IPS DF 4.7 (cell line): Measurements from ENCODE around the gene RNU7-1.

Source experiments
- DNase-seq: peaks from one replicate; pipeline ENCODE4 v3.0.0-alpha.2; 2013; ENCODE audit warnings: low spot score; ENCODE audit errors: extremely low read depth

Gene RNU7-1

DNA sequence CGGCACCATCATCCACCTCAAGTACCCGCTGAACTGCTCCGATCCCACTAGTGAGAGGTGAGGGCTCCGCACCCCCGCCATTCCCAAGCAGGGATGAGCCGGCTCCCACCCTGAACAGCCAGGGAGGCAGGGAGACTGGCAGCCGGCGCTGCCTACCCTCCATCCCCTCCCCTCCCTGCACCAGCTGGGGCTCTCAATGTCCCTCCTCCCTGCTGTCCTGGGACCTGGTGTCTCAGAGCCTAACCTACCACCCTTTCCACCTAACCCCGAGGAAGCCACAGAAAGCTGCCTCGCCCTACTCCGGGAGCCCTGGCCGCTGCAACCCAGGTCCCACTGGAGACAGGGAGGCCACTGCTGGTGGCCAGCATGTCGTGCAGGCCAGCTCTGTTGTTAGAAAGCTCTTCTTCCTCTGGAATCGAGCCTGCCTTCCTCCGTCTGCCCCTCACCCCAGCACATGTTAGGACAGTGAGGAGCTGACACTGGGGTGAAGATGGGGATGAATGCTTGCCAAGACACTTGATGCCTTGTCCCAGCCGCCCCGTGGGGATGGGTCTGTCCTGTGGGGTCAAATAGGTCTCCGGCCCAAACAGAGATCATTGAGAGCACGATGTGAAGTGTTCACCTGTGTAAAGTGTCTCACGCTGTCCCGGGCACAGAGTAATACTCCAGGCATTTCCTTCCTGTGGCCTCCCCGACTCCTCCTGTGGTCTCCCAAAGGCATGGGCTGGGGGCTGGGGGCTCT, 8.7 kb downstream of the RNU7-1 start:
- DNase-seq, result no peak

DNA sequence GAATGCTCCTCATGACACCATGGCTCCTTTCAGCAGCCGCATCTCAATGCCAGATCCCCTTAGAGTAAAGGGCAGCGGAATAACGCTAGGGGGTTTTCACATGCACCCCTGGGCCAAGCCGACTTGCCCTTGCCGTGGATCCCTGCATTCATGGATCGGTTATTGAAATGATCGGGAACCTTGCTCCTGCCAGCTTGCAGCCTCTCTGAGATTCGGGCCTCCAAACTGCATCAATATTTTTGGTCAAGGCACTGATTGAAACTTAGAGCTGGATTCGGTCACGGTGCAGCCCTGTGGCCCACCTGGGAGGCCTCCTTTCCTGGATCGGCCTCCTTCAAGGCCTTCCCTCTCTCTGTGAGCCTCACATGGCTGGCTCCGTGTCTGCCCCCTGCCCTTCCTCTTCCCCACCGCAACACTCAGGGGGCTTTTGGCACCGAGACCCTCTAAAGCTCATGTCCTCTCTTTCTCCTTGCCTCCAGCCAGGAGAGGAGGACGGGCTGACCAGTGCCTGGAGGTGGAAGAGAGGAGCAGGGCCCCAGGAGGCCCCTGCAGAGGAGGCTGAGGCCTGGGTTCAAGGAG, 9.3 kb downstream of the RNU7-1 start:
- no peak for DNase-seq

GRCh38 chr12:6953442-6954315, 10.1 kb downstream of the RNU7-1 start:
- no peak for DNase-seq

DNA sequence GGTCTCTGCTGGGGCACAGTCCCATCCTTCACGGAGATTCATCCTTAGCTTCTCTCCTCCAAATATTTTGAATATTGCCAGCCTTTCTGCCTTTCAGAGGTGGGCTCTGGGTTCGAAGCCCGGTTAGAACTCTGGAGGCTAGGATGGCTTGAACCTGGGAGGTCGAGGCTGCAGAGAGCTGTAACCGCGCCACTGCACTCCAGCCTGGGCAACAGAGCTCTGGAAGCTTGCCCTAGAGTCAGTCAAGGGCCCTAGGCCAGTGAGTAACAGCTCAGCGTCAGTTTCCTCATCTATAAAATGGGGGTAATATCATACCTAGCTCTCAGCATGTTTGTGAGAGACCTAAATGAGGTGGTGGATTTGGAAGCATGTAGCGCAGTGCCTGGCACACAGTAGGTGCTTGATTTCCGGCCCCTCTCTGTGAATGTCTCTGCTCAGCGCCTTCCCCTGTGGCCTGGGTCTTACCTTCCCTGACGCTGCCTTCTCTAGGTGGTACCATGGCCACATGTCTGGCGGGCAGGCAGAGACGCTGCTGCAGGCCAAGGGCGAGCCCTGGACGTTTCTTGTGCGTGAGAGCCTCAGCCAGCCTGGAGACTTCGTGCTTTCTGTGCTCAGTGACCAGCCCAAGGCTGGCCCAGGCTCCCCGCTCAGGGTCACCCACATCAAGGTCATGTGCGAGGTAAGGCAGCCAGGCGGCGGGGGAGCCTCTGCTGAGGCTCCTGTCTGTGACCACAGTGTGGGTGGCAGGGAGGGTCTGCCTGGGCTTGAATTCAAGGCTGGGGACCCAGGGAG, 10.9 kb downstream of the RNU7-1 start:
- DNase-seq, result no peak

- DNase-seq, result no peak
These were observed 11.7 kb downstream of the RNU7-1 start for GRCh38 chr12:6955108-6956020.

DNA sequence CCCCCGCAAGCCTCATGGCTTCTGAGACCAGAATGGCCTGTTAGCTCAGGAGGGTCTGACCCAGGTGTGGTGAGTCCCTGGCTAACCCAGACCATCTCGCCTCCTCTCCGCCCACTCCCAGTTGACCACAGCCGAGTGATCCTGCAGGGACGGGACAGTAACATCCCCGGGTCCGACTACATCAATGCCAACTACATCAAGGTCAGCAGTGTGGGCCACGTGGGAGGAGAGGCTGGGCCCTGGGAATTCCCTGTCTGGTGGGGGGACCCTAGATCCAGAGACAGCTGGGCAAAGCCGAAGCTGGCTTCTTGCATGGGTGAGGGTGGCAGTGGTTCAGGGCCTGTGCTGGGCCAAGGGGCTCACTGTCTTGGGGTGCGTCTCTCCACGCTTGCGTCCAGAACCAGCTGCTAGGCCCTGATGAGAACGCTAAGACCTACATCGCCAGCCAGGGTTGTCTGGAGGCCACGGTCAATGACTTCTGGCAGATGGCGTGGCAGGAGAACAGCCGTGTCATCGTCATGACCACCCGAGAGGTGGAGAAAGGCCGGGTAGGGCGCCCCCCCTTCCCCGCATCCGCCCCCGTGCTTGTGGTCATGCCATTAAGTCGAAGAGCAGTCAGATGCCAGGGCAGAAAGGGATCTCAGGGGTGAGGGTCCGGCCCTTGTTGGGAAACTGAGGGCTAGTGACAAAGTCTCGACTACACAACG, 12.6 kb downstream of the RNU7-1 start:
- no peak for DNase-seq

DNA sequence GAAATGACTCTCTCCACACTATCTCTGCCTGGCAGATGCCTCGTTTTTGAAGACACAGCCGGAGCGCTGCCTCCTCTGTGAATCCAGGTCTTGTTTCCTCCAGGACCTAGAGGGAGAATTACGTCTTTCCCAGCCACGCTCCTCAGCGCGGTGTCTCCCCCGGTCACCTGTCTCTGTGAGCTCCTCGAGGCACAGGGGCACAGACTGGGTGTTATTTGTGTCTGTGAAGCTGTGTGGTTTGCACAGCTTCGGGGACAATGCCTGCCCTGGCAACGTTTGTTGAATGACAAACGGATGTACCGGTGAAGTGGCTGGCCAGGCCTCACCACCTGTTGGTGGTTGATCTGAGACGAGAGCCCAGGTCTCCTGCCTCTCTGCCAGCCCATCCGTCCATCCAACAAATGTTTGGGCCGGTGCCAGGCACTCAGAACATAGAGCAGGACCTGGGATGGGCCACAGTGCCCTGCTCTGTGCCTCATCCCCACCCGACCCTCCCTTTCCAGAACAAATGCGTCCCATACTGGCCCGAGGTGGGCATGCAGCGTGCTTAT, 13.6 kb downstream of the RNU7-1 start:
- no peak for DNase-seq

GRCh38 chr12:6957741-6958608, 14.4 kb downstream of the RNU7-1 start:
- DNase-seq, result no peak

- DNase-seq, result no peak
These were observed 15.0 kb downstream of the RNU7-1 start for GRCh38 chr12:6958609-6959057.

DNA sequence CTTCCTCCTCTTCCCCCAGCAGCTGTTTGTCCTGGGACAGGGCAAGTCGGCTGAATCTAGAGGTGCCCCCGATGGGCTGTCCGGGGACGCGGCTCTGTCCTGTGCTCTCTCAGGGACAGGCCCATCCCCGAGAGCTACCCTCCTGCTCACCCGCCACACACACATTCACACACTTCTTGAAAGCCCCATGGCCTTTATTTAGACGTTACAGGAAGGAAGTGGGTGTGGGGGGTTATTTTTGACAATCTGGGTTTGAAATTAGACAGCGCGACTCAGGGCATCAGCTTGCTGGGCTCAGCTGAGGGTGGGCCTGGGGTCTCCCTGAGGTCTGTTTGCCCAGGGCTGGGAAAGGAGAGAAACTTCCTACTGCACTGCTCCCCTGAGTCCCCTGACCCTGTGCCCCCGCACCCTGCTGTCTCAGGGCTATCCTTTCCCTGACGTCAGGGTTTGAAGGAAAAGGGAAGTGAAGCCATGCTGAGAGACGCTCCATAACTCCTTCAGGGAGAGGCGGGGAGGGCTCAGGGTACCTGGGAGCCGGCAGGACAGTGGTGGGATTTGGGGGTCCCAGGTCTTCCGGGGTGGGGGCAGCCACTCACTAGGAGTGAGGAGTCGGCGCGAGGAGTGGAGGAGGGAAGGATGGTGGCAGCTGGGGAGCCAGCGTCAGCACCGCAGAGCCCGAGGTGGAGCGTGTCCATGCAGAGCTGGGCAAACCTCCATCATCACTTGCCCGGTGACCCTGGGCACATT, 15.6 kb downstream of the RNU7-1 start:
- no peak for DNase-seq

GRCh38 chr12:6959805-6960592, 16.4 kb downstream of the RNU7-1 start:
- no peak for DNase-seq

- DNase-seq, result no peak
These were observed 17.1 kb downstream of the RNU7-1 start for GRCh38 chr12:6960593-6961277.

DNA sequence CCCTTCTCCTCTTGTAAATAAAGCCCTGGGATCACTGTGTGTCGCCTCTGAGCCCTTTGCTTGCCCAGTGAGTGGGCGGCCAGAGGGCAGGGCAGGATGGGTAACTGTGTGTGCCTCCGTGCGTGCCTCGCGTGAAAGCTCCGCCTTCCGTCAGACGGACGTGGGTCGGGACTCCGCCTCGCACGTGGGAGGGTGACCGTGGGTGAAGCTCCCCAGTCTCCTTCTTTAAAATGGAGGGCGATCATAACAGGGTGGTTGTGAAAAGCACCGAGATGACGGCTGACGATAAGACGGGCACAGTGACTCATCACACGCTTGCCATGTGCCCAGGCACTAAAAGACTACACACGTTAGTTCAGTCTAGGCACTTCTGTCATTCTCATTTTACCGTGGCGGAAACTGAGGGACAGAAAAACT, 17.7 kb downstream of the RNU7-1 start:
- no peak for DNase-seq

DNA sequence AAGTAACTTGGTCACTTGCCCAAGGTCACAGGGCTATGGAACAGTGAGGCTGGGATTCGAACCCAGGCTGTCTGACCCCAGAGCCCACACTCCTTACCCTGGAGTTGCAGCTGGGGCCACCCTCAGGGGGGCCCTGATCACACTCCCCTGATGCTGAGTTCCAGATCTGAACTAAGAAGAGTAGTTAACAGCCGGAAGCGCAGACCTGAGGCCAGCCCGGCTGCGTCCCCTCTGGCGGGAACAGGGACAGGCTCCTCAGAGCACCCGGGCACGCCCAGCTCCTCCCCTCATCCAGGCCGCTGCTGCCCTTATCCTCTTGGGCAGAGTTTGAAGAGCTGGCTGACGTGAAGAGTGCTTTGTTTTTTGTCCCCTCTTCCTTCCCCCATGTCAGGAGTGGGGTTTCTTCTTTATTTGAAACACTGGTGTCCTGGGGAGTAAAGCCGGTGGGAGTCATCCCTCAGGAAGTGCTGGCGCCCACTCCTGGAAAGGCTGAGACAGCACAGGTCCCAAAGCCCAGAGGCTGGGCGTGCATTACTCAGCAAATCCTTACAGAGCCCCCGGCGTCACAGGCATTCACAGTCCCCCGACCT, 18.2 kb downstream of the RNU7-1 start:
- DNase-seq, result peak; percentile 58

DNA sequence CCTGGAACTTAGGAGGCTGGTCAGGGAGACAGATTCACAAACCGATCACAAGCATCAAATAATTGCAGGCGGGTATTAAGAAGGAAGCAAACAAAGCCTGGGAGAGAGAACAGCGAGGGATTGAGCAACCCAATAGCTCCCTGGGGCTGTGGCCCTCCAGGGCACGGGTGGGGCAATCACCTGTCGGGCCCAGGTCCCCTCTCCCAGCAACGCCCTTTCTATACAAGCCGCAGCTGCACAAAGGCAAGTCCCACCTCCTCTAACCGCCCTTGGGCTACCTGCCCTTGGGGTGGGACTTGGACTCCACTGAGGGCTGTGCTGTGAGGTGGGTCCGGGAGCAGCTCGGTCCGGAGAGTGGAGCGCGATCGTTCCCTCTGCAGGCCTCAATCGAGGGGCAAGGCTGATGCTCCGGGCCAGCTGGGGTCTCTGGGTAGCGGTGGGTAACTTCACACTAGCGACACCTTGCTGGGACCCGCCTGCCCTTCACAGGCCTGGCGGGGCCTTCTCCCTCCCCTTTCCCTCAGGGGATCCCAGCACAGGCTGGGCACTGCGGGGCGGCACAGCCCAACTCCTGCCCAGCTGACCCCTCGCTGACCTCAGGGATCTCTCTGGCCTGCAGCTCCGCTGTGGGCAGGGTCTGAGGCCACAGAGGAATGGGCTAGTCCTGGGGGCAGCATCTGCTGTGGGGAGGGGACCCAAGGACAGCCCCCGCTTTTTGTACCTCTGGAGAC, 18.8 kb downstream of the RNU7-1 start:
- DNase-seq, result no peak
